K562 (cell line): ENCODE data around the gene COL1A2. TPM values are rescaled to one million over a fixed set of nuclear protein-coding genes. Genes with fewer than 3 reads are reported as not detected.

ENCODE experiments used
- ATAC-seq: fragments of 200-7000 bp; cut with Tn5 transposase; 3 replicates; pipeline ENCODE4 v1.9.1; 2020; ENCODE audit warnings: moderate library complexity
- BruUV-seq: library from RNA; stranded (reverse); fragments of 400-500 nt; replicated peaks from 2 replicates; lab custom pipeline; 2021; lab: Mats Ljungman, UMichigan
- CTCF ChIA-PET: fragments of 300-600 bp; formaldehyde crosslinking; extraction: SDS; loops from one replicate; lab custom pipeline; 2021; ENCODE audit warnings: low intra/inter-chr PET ratio; lab: Yijun Ruan, JAX
- POLR2A ChIA-PET: fragments of 300-600, 350-650 bp; sonication (Branson Sonifier 250); formaldehyde crosslinking; extraction: SDS; loops from one replicate; lab custom pipeline; 2021; ENCODE audit warnings: antibody characterized with exemption, inconsistent platforms; lab: Yijun Ruan, JAX
- DNase-seq, 4 experiments: peaks; one replicate each; pipeline versions ENCODE4 v3.0.0 to v3.0.0-alpha.2; 2011 to 2018; ENCODE audit warnings: low spot score in 3 of 4, mixed read lengths in 3 of 4; ENCODE audit errors: extremely low read depth in 1 of 4
- FAIRE-seq: peaks from 2 replicates; lab custom pipeline; 2011; peaks lifted over from hg19 to GRCh38; lab: Jason Lieb, UNC
- H2AFZ ChIP-seq: 2 replicates; pipeline ENCODE4 v1.6.0; 2011; ENCODE audit warnings: low read depth, low read length, control low read depth, inconsistent platforms
- H3K27ac ChIP-seq: fragments of 200-600 bp; 3 replicates; pipeline ENCODE4 v1.8.0; 2011; ENCODE audit warnings: low read depth, mild to moderate bottlenecking, control low read depth, inconsistent platforms, low read length, moderate library complexity, mixed read lengths; ENCODE audit errors: extremely low read depth
- H3K27me3 ChIP-seq, 2 experiments: fragments of 300-600 bp in 1 of 2; 2 replicates in 1 of 2; 3 replicates in 1 of 2; pipeline versions ENCODE4 v1.6.0 to v1.8.0; 2011; ENCODE audit warnings: inconsistent platforms in 2 of 2, low read length in 2 of 2, mild to moderate bottlenecking in 1 of 2, mixed read lengths in 1 of 2, moderate library complexity in 1 of 2; ENCODE audit not compliant: control insufficient read depth in 2 of 2, insufficient read depth in 2 of 2
- H3K36me3 ChIP-seq: fragments of 300-600 bp; 3 replicates; pipeline ENCODE4 v1.8.0; 2011; ENCODE audit warnings: mild to moderate bottlenecking, low read length, inconsistent platforms; ENCODE audit not compliant: control insufficient read depth, insufficient read depth
- H3K4me1 ChIP-seq, 2 experiments: fragments of 200-600 bp in 1 of 2; replicated peaks in 1 of 2; 2 replicates in 1 of 2; 3 replicates in 1 of 2; pipeline versions ENCODE4 v1.5.1 to v1.8.0; 2011; ENCODE audit warnings: inconsistent platforms in 2 of 2, low read length in 2 of 2, mild to moderate bottlenecking in 1 of 2, mixed read lengths in 1 of 2, moderate library complexity in 1 of 2; ENCODE audit not compliant: control insufficient read depth in 2 of 2, insufficient read depth in 2 of 2
- H3K4me2 ChIP-seq: 2 replicates; pipeline ENCODE4 v1.6.1; 2011; ENCODE audit warnings: low read length, control low read depth, inconsistent platforms, mixed read lengths; ENCODE audit not compliant: insufficient read depth
- H3K4me3 ChIP-seq: fragments of 200-600 bp; sonication (generic), shearing (Covaris generic); 2 replicates; pipeline ENCODE4 v1.5.1; 2016; ENCODE audit warnings: control low read depth, inconsistent platforms
- H3K79me2 ChIP-seq: fragments of 200-600 bp; 3 replicates; pipeline ENCODE4 v1.8.0; 2011; ENCODE audit warnings: low read length, inconsistent platforms; ENCODE audit not compliant: control insufficient read depth, insufficient read depth
- H3K9ac ChIP-seq, 2 experiments: 2 replicates each; pipeline versions ENCODE4 v1.6.0 to v1.6.1; 2011; ENCODE audit warnings: low read depth in 2 of 2, low read length in 2 of 2, control low read depth in 1 of 2, inconsistent platforms in 1 of 2, mild to moderate bottlenecking in 1 of 2, mixed read lengths in 1 of 2; ENCODE audit not compliant: insufficient read depth in 1 of 2
- H3K9me1 ChIP-seq: one replicate; pipeline ENCODE4 v1.6.0; 2011; ENCODE audit warnings: inconsistent platforms, mild to moderate bottlenecking, low read length, moderate library complexity; ENCODE audit not compliant: control insufficient read depth, insufficient read depth
- H3K9me3 ChIP-seq: replicated peaks from 2 replicates; pipeline ENCODE4 v1.5.1; 2011; ENCODE audit warnings: low read depth, low read length, inconsistent platforms; ENCODE audit not compliant: control insufficient read depth, insufficient read depth
- H4K20me1 ChIP-seq: replicated peaks from 2 replicates; pipeline ENCODE4 v1.6.1; 2011; ENCODE audit warnings: low read length, inconsistent platforms, mixed read lengths; ENCODE audit not compliant: control insufficient read depth, insufficient read depth
- ATF4 ChIP-seq: fragments of 450-650 bp; formaldehyde crosslinking; IDR thresholded peaks from 2 replicates; pipeline ENCODE4 v1.4.0; 2022; ENCODE audit warnings: mild to moderate bottlenecking, moderate library complexity
- CEBPB ChIP-seq: fragments of 450-650 bp; IDR thresholded peaks from 2 replicates; pipeline ENCODE4 v1.6.1; 2016; ENCODE audit warnings: missing genetic modification characterization, missing compliant biosample characterization
- KDM1A ChIP-seq, 2 experiments: fragments of 450-650 bp; IDR thresholded peaks; 2 replicates each; pipeline ENCODE4 v1.6.1; 2016; ENCODE audit warnings: mild to moderate bottlenecking in 2 of 2
- KDM2B ChIP-seq: fragments of 250-450 bp; sonication (Bioruptor Pico); IDR thresholded peaks from 2 replicates; pipeline ENCODE4 v1.8.0; 2021; ENCODE audit warnings: mild to moderate bottlenecking, moderate library complexity
- MCM2 ChIP-seq: fragments of 450-650 bp; IDR thresholded peaks from 2 replicates; pipeline ENCODE4 v1.6.1; 2017; ENCODE audit warnings: low read depth, mild to moderate bottlenecking
- MCM5 ChIP-seq: fragments of 450-650 bp; IDR thresholded peaks from 2 replicates; pipeline ENCODE4 v1.6.1; 2016; ENCODE audit warnings: low read depth
- NUFIP1 ChIP-seq: fragments of 450-650 bp; IDR thresholded peaks from 2 replicates; pipeline ENCODE4 v1.6.1; 2018; ENCODE audit not compliant: partially characterized antibody
- SREBF1 ChIP-seq: fragments of 150-350 bp; IDR thresholded peaks from 2 replicates; pipeline ENCODE4 v1.6.1; 2014; ENCODE audit warnings: antibody characterized with exemption, low read depth, low read length, borderline replicate concordance
- TBL1XR1 ChIP-seq, 2 experiments: IDR thresholded peaks; 2 replicates each; pipeline ENCODE4 v1.6.1; 2012; ENCODE audit warnings: improper control_type of control experiment in 2 of 2, low read length in 2 of 2, mild to moderate bottlenecking in 1 of 2
- TRIM24 ChIP-seq, 2 experiments: fragments of 450-650 bp; IDR thresholded peaks; 2 replicates each; pipeline ENCODE4 v1.6.1; 2016
- ZC3H8 ChIP-seq: fragments of 450-650 bp; IDR thresholded peaks from 2 replicates; pipeline ENCODE4 v1.6.1; 2017
- ZNF561 ChIP-seq: fragments of 450-650 bp; formaldehyde crosslinking; conservative IDR thresholded peaks from 2 replicates; pipeline ENCODE4 v1.4.0; 2020; ENCODE audit warnings: mild to moderate bottlenecking, moderate library complexity
- WGBS: fragments of 100-300 bp; shearing (Covaris generic); methylation state at CpG from one replicate; pipeline ENCODE4 v1.1.6; 2016; ENCODE audit warnings: low coverage, mixed read lengths; ENCODE audit not compliant: insufficient coverage; ENCODE audit errors: missing lambda C conversion rate; 5-methylcytosine and 5-hydroxymethylcytosine counted together
- in situ Hi-C: fragments of 300-500 bp; cut with MboI; formaldehyde crosslinking; loops from 4 replicates; pipeline ENCODE4 v1.15.0; 2018; ENCODE audit warnings: inconsistent platforms, mixed read lengths
- intact Hi-C: fragments of 100-400 bp; cut with micrococcal nuclease; formaldehyde crosslinking; loops from 2 replicates; pipeline ENCODE4 v1.14.2; 2022
- polyA plus RNA-seq, 8 experiments: library from polyadenylated mRNA; depleted of rRNA in 4 of 8; stranded (reverse) in 5 of 8; unstranded in 3 of 8; fragments of >200 nt; fragmentation: Nextera tagmentation in 2 of 8; fragmentation: Illumina TruSeq in 1 of 8; extraction: Ambion mirVana in 2 of 8; extraction: Trizol in 1 of 8; gene quantifications; 2 replicates each; pipeline versions ENCODE4 v1.2.1 to v1.2.3, GENCODE V29; 2011 to 2014; ENCODE audit warnings: inconsistent platforms in 1 of 8, missing spikeins in 1 of 8
- total RNA-seq, 7 experiments: library from RNA; depleted of rRNA in 6 of 7; stranded (reverse); fragments of >200 nt in 6 of 7; fragmentation: Illumina TruSeq in 2 of 7; extraction: Trizol in 2 of 7; gene quantifications; 2 replicates each; pipeline versions ENCODE4 v1.2.1 to v1.2.3, GENCODE V29; 2011 to 2021; ENCODE audit warnings: low replicate concordance in 1 of 7

COL1A2 gene
- total and polyA plus RNA-seq, 9 of the 15 experiments (the other 6 are each of a cell fraction or from before 2014, with no cell fraction given) = 0.94 to 11.6 (median 1.7) TPM

- H3K4me2 ChIP-seq = no peak overlapping the region
- no TSS peak for BruUV-seq
- intact Hi-C loops (no loop called here), in situ Hi-C loops (no loop called here)
- no peak for FAIRE-seq
- H4K20me1 ChIP-seq = no peaks in the 10 kb centered on the region
- no peaks in the 10 kb centered on the region for H3K9me1 ChIP-seq
- H3K27me3 ChIP-seq = no peaks in the 10 kb centered on the region; a peak in 1 of 5 replicates
- H3K4me3 ChIP-seq = no peak overlapping the region
- TF ChIP-seq MCM5 (no peak), ATF4 (CRISPR knock-in tag) (no peak), TRIM24 (IDR thresholded peaks at IDR 0.05) (no peak), TBL1XR1 (IDR thresholded peaks at IDR 0.05; ENCODE audit: low read length in 2 of 2) (no peak)
- no peak for DNase-seq
- ChIA-PET CTCF (no interaction called here), POLR2A (no interaction called here)
- WGBS = 9% methylated on average over 1 of the region's 1 CpG
- H3K9ac ChIP-seq = no peak overlapping the region
- H3K79me2 ChIP-seq = no peaks in the 10 kb centered on the region
- no peaks in the 10 kb centered on the region for H3K9me3 ChIP-seq
- ATAC-seq = no peak
- H3K27ac ChIP-seq = no peak overlapping the region
- H3K4me1 ChIP-seq = no peaks in the 10 kb centered on the region
- no peaks in the 10 kb centered on the region for H3K36me3 ChIP-seq
- no peak overlapping the region for H2AFZ ChIP-seq
Measured at GRCh38 chr7:94350734-94351133, 44.0 kb upstream of the COL1A2 start.

- in situ Hi-C loops (no loop called here), intact Hi-C loops (no loop called here)
- Histone ChIP-seq H2AFZ (no peak overlapping the region), H3K4me2 (no peak overlapping the region), H3K27me3 (no peaks in the 10 kb centered on the region; a peak in 1 of 5 replicates), H3K9me1 (no peaks in the 10 kb centered on the region), H4K20me1 (no peaks in the 10 kb centered on the region), H3K36me3 (no peaks in the 10 kb centered on the region), H3K27ac (no peak overlapping the region), H3K9ac (no peak overlapping the region), H3K4me1 (no peaks in the 10 kb centered on the region), H3K4me3 (no peak overlapping the region), H3K79me2 (no peaks in the 10 kb centered on the region), H3K9me3 (no peaks in the 10 kb centered on the region)
- no peak for DNase-seq
- ATAC-seq = no peak
- FAIRE-seq = no peak
- no peak for TF ChIP-seq ZC3H8
- TF ChIP-seq KDM2B (CRISPR knock-in tag) = no peak
- TF ChIP-seq SREBF1 = no peak
- no peak for TF ChIP-seq ZNF561 (CRISPR knock-in tag)
- TF ChIP-seq KDM1A (IDR thresholded peaks at IDR 0.05) = no peak
- TF ChIP-seq MCM2 = no peak
- no peak for TF ChIP-seq CEBPB (tag)
- no peak for TF ChIP-seq NUFIP1
- WGBS = 6% methylated on average over 4 of the region's 4 CpGs
- POLR2A ChIA-PET = no interaction called here
- CTCF ChIA-PET = no interaction called here
- BruUV-seq = no TSS peak
Measured at GRCh38 chr7:94351703-94352102, 43.0 kb upstream of the COL1A2 start.
